ENCODE measurements around the gene SLC16A6. TPM values are rescaled to one million over a fixed set of nuclear protein-coding genes. Genes with fewer than 3 reads are reported as not detected.

Gene SLC16A6
- total RNA-seq, 4 donors from 2014 or later, result 0.13 to 1.8 (median 0.46) TPM

- Histone ChIP-seq H3K27ac (no peak overlapping the region), H3K36me3 (no peaks in the 10 kb centered on the region), H3K4me1 (no peaks in the 10 kb centered on the region), H3K4me3 (replicated peaks in 1 of 3) (no peak overlapping the region), H3K9me3 (no peaks in the 10 kb centered on the region), H3K27me3 (no peaks in the 10 kb centered on the region)
- no peak for DNase-seq
- intact Hi-C loops (cut with DNase I), result no loop called here
- TF ChIP-seq CTCF (IDR thresholded peaks at IDR 0.05), result no peak
- no peak for TF ChIP-seq POLR2A (IDR thresholded peaks at IDR 0.05)
- 65 to 80% methylated on average over 3 of the region's 3 CpGs for WGBS, 2 donors
Measured at GRCh38 chr17:68322630-68323029, 31.7 kb upstream of the SLC16A6 start.

GRCh38 chr17:68321556-68321954, 30.6 kb upstream of the SLC16A6 start:
- 82 to 85% methylated on average over 4 of the region's 4 CpGs for WGBS, 2 donors
- H3K4me1 ChIP-seq, result no peaks in the 10 kb centered on the region
- H3K9me3 ChIP-seq, result no peaks in the 10 kb centered on the region
- TF ChIP-seq CTCF (IDR thresholded peaks at IDR 0.05) (no peak), POLR2A (IDR thresholded peaks at IDR 0.05) (no peak)
- intact Hi-C loops (cut with DNase I), result no loop called here
- H3K36me3 ChIP-seq, result no peaks in the 10 kb centered on the region
- H3K4me3 ChIP-seq (replicated peaks in 1 of 3), result no peak overlapping the region
- H3K27ac ChIP-seq, result no peak overlapping the region
- DNase-seq, result no peak
- H3K27me3 ChIP-seq, result no peaks in the 10 kb centered on the region

GRCh38 chr17:68320943-68321555, 30.1 kb upstream of the SLC16A6 start:
- Histone ChIP-seq H3K4me3 (replicated peaks in 1 of 3) (no peak overlapping the region), H3K36me3 (no peaks in the 10 kb centered on the region), H3K27me3 (no peaks in the 10 kb centered on the region), H3K9me3 (no peaks in the 10 kb centered on the region), H3K27ac (no peak overlapping the region), H3K4me1 (no peaks in the 10 kb centered on the region)
- no peak for DNase-seq
- TF ChIP-seq POLR2A (IDR thresholded peaks at IDR 0.05) (no peak), CTCF (IDR thresholded peaks at IDR 0.05) (no peak)
- intact Hi-C loops (cut with DNase I), result no loop called here
- 94 to 95% methylated on average over 7 of the region's 7 CpGs for WGBS, 2 donors

GRCh38 chr17:68320311-68320865, 29.5 kb upstream of the SLC16A6 start:
- H3K4me3 ChIP-seq (replicated peaks in 1 of 3), result no peak overlapping the region
- TF ChIP-seq CTCF (IDR thresholded peaks at IDR 0.05) (no peak), POLR2A (IDR thresholded peaks at IDR 0.05) (no peak)
- WGBS, 2 donors, result 74 to 78% methylated on average over 5 of the region's 5 CpGs
- no peaks in the 10 kb centered on the region for H3K36me3 ChIP-seq
- intact Hi-C loops (cut with DNase I), result no loop called here
- no peaks in the 10 kb centered on the region for H3K27me3 ChIP-seq
- no peak overlapping the region for H3K27ac ChIP-seq
- H3K4me1 ChIP-seq, result no peaks in the 10 kb centered on the region
- no peaks in the 10 kb centered on the region for H3K9me3 ChIP-seq
- no peak for DNase-seq

- no peak for TF ChIP-seq POLR2A (IDR thresholded peaks at IDR 0.05)
- DNase-seq, result no peak
- intact Hi-C loops (cut with DNase I), result no loop called here
Measured at GRCh38 chr17:68319410-68320162, 28.7 kb upstream of the SLC16A6 start.

More at GRCh38 chr17:68319410-68320162, 28.7 kb upstream of the SLC16A6 start:
- WGBS, 2 donors, result 94 to 98% methylated on average over 12 of the region's 12 CpGs
- Histone ChIP-seq H3K36me3 (no peaks in the 10 kb centered on the region), H3K27ac (no peak overlapping the region), H3K4me3 (replicated peaks in 1 of 3) (no peak overlapping the region), H3K9me3 (no peaks in the 10 kb centered on the region), H3K4me1 (no peaks in the 10 kb centered on the region), H3K27me3 (no peaks in the 10 kb centered on the region)
